Esophagus mucosa (tissue), 1 donor: Measurements from ENCODE around the gene QKI. TPM values are rescaled to one million over a fixed set of nuclear protein-coding genes. Genes with fewer than 3 reads are reported as not detected.
"Not testable (repeated sequence)": the region's sequence is repeated elsewhere in the genome, so short reads cannot be mapped to it uniquely, and the experiment has no call there.

Source experiments
- ATAC-seq: fragments of 200-7000 bp; cut with Tn5 transposase; one replicate; pipeline ENCODE4 v1.9.1; 2020
- total RNA-seq: library from RNA; stranded (reverse); gene quantifications from one replicate; pipeline ENCODE4 v1.2.4, GENCODE V29; 2023
- donor health status: DM: yes; HTN: yes; CAD: no.

Gene QKI
- total RNA-seq, 1 donor from 2014 or later = 39.6 TPM

DNA sequence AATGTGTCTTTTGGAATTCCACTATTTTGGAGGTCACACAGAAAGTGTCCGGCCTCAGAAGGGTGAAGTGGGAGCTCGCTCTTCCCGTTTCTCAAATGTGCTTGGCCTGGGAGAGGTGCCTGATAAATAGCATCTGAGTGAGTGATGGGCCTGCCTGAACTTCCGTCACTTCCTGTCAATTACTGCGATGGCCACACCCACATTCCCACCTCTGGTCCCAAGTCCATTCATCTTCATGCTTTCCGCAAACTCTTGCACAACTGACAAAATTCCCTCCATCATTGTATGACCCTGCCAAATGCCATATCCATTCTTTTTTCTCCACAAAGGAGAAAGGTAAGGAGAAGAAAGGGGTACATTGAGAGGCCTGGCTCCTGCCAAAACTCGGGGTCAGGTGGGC lies 169.0 kb downstream of the QKI start:
- ATAC-seq = no peak

DNA sequence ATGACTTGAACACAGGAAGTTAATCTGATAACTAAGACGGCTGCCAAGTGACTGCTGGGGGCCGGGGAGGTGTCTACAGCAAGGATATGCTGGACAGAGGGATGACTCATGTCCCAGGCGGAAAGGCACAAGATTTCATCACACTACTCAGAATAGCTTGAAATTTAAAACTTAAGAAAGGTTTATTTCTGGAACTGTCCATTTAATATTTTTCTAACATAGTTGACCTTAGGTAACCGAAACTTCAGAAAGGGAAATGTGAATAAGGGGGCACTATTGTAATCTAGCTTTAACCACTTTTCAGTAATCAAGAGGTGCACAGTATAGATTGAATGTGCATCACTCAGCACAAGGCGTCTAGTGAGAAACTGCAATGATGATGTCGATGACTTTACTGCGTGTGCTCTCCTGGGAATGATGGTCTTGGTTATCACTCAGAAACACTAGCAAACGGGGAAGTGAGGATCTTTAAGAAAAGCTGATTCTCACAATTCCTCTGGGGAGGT lies 171.5 kb downstream of the QKI start:
- ATAC-seq = peak; percentile 74

DNA sequence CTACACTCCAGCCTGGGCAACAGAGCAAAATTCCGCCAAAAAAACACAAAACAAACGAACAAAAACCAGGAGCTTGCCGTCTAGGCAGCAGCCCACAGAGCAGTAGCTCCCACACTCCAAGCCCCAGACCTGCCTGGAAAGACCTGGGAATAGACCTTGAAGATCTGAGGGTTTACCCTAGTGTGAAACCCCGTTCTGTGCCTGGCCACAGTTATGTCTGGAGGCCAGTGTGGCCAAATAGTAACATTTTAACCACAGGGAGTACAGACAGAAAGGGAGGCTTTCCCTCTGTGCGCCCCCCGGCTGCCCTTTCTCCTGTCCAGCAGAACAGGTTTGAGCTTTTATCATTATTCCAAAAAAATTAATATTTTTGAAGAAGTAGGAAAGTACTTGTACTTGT lies 172.4 kb downstream of the QKI start:
- ATAC-seq = no peak

DNA sequence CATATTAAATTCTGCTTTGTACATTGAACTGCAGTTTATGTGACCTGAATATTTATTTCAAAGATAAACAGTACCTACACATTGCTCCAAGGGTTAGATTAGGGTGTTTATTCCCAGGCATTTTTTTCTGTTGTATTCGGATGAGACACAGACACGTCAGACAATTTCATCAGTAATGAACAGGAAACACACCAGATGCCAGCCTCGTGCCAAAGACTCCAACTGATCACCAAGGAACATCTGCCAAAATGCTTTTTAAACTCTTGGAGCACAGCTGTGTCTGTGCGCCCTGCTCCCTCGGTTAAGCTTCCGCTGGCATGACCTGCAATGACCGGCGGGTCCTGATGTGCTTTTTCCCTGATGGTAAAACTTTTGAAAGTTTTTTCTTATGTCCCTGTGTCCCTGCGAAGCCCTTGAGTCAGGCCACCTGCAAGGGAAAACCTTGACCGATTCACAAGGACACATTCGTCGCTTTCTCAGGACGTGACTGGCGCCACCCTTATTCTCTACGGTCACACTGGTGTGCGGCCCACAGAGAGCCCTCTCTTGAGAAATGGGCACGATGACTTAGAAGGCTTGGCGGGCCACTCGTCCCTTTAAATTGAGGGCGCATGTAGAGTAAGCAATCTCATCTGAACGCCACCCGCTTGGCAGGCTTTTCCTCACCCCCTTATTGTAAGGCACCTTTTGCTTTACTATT lies 173.9 kb downstream of the QKI start:
- peak; percentile 53 for ATAC-seq

DNA sequence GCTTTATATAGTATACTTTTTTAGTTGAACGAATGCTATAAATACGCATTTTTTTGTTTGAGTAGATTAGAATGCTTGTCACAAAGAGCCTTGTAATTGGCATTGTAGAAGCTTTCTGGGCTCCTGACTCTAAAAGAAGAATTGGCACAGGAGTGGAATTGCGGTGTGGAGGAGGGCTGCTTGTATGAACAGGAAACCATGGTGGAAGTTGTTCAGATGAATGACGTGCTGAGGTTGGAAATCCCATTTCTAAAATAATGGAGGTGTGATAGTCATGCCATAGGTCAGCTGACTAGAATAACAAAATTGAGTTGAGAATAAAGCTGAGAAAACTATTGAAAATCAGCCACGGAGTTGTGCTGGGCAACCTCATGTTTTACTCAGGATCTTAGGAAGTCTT lies 174.9 kb downstream of the QKI start:
- no peak for ATAC-seq

DNA sequence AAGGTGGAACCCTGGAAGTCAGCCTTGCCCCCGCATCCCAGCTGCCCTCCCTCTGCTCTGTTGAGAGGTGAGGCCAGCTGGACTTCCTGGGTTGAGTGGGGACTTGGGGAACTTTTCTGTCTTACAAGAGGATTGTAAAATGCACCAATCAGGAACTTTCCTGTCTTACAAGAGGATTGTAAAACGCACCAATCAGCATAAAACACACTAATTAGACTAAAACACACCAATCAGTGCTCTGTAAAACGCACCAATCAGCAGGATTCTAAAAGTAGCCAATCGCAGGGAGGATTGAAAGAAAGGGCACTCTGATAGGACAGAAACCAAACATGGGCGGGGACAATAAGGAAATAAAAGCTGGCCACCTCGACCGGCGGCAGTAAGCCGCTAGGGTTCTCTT lies 175.6 kb downstream of the QKI start:
- ATAC-seq = not testable (repeated sequence)

DNA sequence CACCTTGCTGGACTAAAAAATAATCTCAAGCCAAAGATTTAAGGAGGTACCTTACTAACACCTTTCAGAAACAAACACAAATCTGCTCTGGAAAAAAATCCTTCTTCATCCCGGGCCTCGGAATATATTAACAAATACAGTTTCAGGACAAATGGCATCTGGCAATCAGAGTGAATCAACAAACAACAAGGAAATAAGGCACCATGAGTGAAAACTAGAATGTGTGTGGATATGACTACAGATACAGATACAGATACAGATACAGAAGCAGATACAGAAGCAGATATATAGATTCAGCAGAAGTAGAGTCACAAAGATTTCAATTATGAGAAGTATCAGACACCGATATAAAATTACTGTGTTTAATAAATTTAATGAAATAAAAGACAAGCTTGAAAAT lies 178.4 kb downstream of the QKI start:
- ATAC-seq = no peak

DNA sequence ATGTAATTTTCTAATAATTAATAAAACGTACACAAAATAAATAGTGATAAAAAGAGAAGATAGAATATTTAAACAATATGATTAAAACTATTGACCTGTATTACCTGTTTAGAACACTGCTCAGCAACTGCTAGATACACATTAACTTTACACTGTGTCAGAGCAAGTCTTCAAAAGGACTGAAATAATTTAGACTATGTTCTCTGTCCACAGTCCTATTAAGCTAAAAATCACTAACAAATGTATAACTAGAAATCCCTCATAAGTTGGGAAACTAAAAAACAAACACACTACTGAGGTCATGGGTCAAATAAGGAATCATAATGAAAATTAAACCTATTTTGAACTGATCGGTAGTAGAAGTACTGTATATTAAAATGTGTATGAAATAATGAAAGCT lies 181.7 kb downstream of the QKI start:
- ATAC-seq = no peak

DNA sequence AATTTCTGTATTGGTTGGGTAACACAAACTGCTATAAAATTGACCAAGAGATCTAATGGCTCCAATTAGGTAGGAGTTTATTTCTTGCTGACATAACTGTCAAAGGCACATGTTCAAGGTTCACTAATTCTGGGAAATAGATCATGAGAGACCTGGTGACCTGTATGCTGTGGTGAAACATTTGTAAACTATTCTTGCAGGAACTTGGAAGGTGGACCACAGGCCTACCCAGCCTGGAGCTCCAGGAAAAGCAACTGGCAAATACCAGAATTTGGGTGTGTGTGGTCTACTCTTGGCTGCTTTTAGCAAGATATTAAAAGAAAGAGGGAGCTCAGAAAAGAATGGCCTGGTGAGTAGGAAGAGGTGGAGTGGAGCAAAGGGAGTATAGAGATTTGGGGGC lies 184.6 kb downstream of the QKI start:
- ATAC-seq = no peak

DNA sequence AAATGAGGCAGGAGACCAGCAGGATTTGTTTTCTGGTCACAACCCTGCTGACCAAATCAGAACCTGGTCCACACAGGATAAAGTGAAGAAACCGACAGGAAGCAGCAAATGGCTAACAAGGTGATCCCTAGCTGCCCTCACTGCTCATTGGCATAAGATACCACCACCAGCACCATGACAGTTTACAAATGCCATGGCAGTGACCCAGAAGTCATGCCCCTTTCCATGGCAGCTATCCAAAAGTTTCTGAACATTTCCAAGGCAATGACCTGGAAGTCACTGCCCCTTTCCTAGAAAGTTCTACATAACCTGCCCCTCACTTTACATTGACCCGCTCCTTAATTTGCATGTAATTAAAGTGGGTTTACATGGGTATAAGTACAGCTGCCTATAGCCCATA lies 185.2 kb downstream of the QKI start:
- no peak for ATAC-seq

DNA sequence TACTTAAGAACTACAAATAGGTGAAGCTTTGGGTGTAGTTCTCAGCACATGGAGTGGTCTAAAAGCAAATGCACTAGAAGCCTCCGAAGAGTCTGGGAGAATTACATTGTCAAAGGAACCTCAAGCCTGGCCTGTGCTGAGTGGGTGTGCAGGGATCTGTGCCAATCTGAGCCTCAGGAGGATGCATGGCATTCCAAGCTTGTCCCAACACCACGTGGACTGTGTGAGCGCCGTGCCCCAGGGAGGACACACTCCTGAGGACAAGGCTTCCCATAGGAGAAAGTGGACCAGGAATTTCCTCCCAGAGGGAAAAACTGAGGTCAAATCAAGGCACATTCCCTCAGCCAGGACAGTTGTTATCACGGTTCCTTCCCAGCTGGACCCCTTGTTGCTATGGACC lies 185.8 kb downstream of the QKI start:
- ATAC-seq = no peak

DNA sequence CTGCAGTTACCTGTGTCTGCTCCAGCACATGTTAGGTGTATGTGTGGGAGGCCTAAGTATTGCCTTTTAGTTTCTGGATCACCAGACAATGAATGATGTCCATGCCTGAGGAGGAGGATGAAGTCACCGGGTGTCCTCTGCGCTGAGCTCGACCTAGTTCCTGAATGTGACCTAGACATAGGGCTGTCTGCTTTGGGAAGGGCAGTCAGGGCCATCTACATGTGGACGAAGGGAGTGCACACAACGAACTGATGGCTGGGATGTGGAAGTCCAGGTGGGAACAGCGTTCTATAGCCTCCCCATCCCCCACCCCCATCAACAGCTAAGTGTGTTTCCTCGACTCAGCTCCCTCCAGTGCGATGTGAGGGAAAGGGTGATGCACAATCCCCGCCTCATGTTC lies 186.3 kb downstream of the QKI start:
- ATAC-seq = no peak

DNA sequence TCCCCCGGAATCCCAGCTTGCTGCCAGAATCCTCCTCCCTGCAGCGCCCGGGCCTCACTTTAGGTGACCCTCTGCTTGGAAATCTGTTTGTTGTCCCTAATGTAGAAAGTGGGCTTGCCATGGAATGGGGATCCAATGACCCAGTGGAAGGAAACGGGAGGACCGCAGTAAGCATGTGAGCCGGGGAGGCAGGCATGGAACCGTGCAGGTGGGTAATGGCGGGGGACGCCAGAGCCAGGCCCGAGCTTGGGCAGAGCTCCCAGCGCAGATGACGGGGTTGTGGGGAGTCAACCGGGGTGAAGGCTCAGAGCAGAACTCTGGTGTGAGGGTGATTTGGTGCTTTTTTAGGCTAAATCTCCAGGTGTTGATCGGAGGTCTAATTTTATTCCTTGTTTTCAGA lies 188.3 kb downstream of the QKI start:
- no peak for ATAC-seq

DNA sequence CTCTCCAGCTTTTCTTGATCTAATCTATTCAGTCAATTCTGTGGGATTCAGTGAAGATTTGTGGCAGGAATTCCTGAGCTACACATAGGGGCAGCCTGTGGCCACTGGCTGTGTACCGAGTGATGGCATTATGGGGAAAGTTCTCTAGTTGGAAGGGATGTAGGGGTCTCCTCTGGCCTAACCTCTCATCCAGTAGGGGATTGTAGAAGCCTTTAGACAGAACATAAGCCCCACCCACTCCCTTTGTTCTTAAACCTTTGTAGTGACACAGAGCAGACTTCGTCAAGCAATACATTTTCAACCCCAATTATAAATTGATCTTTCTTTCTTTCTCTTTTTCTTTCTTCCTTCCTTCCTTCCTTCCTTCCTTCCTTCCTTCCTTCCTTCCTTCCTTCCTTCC lies 188.9 kb downstream of the QKI start:
- ATAC-seq = no peak

DNA sequence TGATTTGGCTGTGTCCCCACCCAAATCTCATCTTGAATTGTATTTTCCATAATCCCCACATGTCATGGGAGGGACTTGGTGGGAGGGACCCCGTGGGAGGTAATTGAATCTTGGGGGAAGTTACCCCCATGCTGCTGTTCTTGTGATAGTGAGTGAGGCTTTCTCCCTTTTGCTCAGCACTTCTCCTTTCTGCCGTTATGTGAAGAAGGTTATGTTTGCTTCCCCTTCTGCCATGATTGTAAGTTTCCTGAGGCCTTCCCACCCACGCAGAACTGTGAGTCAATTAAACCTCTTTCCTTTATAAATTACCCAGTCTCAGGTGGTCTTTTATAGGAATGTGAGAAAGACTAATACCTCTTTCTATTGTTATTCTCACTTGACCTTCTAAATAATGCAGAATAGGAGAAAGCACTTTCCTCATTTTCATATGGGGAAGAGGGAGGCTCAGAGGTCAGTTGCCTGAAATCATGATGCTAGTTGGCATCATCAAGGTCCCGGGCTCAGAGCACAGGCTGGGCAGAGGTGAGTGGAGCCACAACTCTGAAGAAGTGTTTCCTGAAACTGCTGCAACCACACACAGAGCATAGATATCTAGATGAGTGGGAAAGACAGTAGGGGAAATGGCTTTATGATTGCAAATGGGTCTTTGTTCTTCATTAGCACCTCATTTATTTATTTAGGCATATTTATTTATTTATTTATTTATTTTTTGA lies 191.0 kb downstream of the QKI start:
- no peak for ATAC-seq

DNA sequence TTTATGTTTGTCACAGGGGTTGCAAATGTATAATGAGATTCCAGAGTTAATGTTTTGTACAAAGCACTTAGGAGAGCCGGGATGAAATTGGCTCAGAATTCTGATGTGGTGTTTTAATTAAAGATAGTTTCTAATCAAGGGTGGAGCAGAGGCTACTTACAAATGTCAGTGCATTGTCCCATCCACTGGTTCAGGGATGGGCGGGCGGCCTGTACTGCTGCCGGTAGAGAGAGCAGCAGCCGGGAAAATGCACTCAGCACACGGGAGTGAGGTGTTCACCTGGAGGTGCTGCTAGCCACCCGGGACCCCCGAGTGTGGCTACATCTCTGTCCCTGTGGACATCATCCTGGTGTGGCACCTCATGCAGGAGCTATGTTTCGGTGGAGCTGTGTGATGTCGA lies 193.3 kb downstream of the QKI start:
- no peak for ATAC-seq

DNA sequence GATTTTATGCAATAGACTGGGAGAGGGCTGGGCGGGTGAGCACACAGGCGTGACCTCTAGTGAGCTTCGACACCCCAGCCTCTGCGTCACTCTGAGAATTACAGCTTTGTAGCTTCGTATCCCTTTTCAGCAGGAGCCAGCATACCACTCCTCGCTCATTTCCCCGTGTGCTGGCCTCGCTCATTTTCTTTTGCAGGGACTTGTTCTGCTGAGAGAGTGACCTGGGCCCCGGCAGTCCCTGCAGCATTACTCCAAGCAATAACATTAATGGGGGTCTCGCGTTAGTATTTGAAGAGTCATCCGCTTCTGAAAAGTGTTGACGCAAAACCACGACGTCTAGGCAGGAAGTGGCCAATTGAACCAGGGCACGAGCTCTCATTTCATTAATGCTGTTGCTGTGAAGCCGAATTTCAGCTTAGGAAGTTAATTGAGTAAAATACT lies 193.7 kb downstream of the QKI start:
- ATAC-seq = no peak

DNA sequence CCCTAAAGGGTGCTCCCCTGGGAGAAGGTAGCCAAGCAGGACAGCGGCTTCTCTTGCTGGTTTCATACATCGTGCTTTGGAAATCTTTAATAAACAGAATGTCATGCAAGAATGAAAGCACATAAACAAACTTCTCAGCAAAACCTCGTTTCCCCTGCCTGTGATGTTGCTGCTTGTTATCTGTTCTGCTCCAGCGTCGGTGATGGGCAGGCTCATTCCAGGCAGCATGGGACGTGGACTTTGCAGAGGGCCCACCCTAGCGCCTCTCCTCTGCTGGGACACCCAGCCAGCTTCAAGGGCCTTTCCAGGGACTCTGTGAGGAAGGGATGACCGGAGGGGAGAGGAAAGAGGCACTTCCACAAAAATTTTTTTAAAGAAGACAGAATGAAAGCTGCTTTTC lies 197.7 kb downstream of the QKI start:
- no peak for ATAC-seq

DNA sequence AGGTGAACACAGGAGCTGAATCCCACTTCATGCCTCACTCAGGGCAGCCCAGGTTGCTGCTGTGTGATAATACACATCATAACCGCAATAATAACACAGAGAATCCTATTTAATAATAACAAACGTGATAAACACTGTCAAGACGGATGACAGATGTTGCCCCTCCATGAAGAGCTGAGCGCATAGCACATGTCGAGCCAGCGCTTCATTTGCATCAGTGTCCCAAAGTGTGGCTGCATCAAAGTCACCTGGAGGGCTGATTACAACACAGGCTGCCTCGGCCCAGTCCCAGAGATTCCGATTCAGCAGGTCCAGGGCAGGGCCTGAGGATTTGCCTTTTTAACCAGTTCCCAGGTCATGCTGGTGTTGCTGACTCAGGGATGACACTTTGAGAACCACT lies 198.5 kb downstream of the QKI start:
- ATAC-seq = peak; percentile 28

DNA sequence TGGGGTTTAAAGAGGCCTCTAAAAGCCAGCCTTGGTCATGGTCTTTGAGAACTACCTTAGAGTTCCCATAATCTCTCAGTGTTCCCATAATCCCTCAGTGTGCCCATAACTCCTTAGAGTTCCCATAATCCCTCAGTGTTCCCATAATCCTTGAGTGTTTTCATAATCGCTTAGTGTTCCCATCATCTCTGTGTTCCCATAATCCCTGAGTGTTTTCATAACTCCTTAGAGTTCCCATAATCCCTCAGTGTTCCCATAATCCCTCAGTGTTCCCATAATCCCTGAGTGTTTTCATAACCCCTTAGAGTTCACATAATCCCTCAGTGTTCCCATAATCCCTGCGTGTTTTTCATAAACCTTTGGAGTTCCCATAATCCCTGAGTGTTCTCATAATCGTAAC lies 199.2 kb downstream of the QKI start:
- ATAC-seq = no peak

DNA sequence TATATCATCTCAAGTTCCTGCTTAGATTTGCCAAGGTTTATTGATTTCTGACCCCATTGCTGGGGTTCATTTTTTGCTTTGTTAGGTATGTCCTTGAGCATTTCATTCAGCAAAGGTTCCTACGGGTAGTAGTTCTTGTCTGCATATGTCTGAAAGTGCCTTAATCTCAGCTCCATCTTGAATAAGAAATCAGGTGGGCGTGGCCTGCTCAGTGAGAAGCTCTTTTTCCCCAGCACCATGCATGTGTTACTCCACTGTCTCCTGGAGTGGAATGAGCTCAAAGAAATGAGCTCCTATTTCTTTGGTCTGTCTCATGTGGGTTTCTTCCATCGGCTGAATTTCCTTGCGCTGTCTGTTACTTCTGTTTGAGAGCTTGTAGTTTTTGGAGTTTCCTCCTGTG lies 201.9 kb downstream of the QKI start:
- ATAC-seq = no peak

DNA sequence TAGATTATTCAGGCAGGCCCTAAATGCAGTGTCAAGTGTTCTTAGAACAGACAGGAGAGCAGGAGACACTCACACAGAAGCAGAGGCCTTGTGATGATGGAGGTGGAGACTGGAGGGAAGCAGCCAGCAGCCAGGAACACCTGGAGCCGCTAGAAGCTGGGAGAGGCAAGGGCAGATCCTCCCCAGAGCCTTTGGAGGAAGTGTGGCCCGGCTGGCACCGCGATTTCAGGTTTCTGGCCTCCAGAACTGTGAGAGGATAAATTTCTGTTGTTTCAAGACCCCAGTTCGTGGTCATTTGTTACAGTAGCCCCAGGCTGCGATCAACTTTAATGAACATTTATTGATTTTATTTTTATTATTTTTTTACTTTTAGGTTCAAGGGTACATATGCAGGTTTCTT lies 203.0 kb downstream of the QKI start:
- ATAC-seq = no peak

DNA sequence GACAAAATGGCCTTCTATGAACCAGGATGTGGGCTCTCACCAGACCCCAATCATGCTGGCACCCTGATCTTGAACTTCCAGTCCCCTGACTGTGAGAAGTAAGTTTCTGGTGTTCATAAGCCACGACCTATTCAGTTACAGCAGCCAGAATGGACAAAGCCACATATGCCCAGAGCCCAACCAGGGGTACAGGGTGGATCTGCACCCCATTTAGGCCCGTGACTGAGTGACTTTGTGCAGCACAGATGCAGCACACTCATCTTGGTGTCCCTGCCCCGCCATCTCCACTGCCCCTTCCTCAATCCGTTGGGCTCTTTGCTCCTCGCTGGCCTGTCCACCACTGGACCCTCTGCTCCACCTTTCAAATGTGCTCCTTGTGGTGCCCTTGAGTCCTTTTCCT lies 205.6 kb downstream of the QKI start:
- no peak for ATAC-seq

DNA sequence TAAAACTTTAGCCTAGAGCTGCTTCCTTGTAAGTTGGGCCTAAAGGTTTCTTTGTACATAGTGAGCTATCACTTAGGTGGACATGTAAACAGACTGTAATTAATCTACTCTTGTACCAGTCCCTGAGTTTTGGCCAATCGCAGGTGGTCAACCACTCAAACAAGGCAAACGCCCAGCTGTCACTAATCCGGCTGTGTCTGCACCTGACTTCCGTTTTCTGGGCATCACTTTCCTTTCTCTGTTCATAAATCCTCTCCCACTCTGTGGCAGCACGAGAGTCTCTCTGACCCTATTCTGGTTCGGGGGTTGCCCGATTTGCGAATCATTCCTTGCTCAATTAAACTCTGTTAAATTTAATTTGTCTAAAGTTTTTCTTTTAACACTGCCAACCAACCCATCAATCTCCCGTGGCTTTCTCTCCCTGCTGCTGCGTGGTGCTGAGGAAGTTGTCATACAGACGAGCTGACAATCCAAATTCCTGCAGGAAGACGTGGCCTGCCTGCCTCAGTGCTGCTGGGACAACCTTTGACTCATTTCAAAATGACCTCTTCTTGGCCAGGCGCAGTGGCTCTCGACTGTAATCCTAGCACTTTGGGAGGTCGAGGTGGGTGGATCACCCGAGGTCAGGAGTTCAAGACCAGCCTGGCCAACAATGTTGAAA lies 206.3 kb downstream of the QKI start:
- no peak for ATAC-seq
